Mesenchymal stem cell (in vitro differentiated cells and primary cell): ENCODE results near the gene PTPN12.

Source experiments
- DNase-seq: peaks from one replicate; pipeline ENCODE4 v3.0.0-alpha.2; 2013
- H2AFZ ChIP-seq: one replicate; pipeline ENCODE4 v1.6.1; 2013; ENCODE audit warnings: low read depth, mild to moderate bottlenecking, control low read depth, inconsistent platforms, low read length, moderate library complexity
- H2AK5ac ChIP-seq: 2 replicates; pipeline ENCODE4 v1.6.1; 2013; ENCODE audit warnings: low read length, moderate library complexity, mild to moderate bottlenecking, inconsistent platforms; ENCODE audit not compliant: severe bottlenecking
- H2BK120ac ChIP-seq: one replicate; pipeline ENCODE4 v1.6.1; 2013; ENCODE audit warnings: low read depth, mild to moderate bottlenecking, inconsistent platforms, low read length, moderate library complexity
- H2BK12ac ChIP-seq, 2 experiments: one replicate each; pipeline ENCODE4 v1.6.1; 2013; ENCODE audit warnings: inconsistent platforms in 2 of 2, low read length in 2 of 2, mild to moderate bottlenecking in 2 of 2, moderate library complexity in 2 of 2, control low read depth in 1 of 2
- H2BK15ac ChIP-seq: one replicate; pipeline ENCODE4 v1.6.1; 2013; ENCODE audit warnings: mild to moderate bottlenecking, low read depth, inconsistent platforms; ENCODE audit not compliant: poor library complexity, severe bottlenecking
- H2BK5ac ChIP-seq: 2 replicates; pipeline ENCODE4 v1.6.1; 2013; ENCODE audit warnings: low read depth, mild to moderate bottlenecking, low read length, control low read depth, inconsistent platforms; ENCODE audit not compliant: poor library complexity, severe bottlenecking
- H3K14ac ChIP-seq, 2 experiments: one replicate each; pipeline ENCODE4 v1.6.1; 2013; ENCODE audit warnings: inconsistent platforms in 2 of 2, low read length in 2 of 2, control low read depth in 1 of 2, mild to moderate bottlenecking in 1 of 2, moderate library complexity in 1 of 2
- H3K18ac ChIP-seq, 2 experiments: one replicate each; pipeline ENCODE4 v1.6.1; 2013; ENCODE audit warnings: inconsistent platforms in 2 of 2, low read length in 2 of 2, control low read depth in 1 of 2, low read depth in 1 of 2, mild to moderate bottlenecking in 1 of 2
- H3K23ac ChIP-seq, 2 experiments: one replicate each; pipeline ENCODE4 v1.6.1; 2013; ENCODE audit warnings: inconsistent platforms in 2 of 2, low read length in 2 of 2, mild to moderate bottlenecking in 2 of 2, moderate library complexity in 2 of 2, control low read depth in 1 of 2
- H3K27ac ChIP-seq: 2 replicates; pipeline ENCODE4 v1.5.1; 2013; ENCODE audit warnings: mild to moderate bottlenecking, moderate library complexity, low read length, control low read depth, inconsistent platforms; ENCODE audit not compliant: poor library complexity, severe bottlenecking
- H3K27me3 ChIP-seq, 2 experiments: 2 replicates each; pipeline versions ENCODE4 v1.6.1 to v1.7.0; 2013; ENCODE audit warnings: low read length in 2 of 2, mild to moderate bottlenecking in 2 of 2, moderate library complexity in 2 of 2, control low read depth in 1 of 2, inconsistent platforms in 1 of 2; ENCODE audit not compliant: control insufficient read depth in 1 of 2, insufficient read depth in 1 of 2
- H3K36me3 ChIP-seq, 2 experiments: 2 replicates each; pipeline versions ENCODE4 v1.6.1 to v1.7.0; 2013; ENCODE audit warnings: low read length in 2 of 2, control low read depth in 1 of 2, inconsistent platforms in 1 of 2, low read depth in 1 of 2, mild to moderate bottlenecking in 1 of 2; ENCODE audit not compliant: insufficient read depth in 2 of 2, control insufficient read depth in 1 of 2
- H3K4ac ChIP-seq, 2 experiments: one replicate each; pipeline ENCODE4 v1.6.1; 2013; ENCODE audit warnings: inconsistent platforms in 2 of 2, low read length in 2 of 2, mild to moderate bottlenecking in 2 of 2, moderate library complexity in 2 of 2, control low read depth in 1 of 2, low read depth in 1 of 2
- H3K4me1 ChIP-seq: 2 replicates; pipeline ENCODE4 v1.6.1; 2013; ENCODE audit warnings: low read depth, low read length, control low read depth; ENCODE audit not compliant: control insufficient read depth, insufficient read depth
- H3K4me2 ChIP-seq: 2 replicates; pipeline ENCODE4 v1.6.1; 2013; ENCODE audit warnings: low read length, mild to moderate bottlenecking, inconsistent platforms; ENCODE audit not compliant: poor library complexity, severe bottlenecking
- H3K4me3 ChIP-seq, 2 experiments: 2 replicates each; pipeline versions ENCODE4 v1.5.1 to v1.7.0; 2013; ENCODE audit warnings: low read length in 2 of 2, mild to moderate bottlenecking in 2 of 2, control low read depth in 1 of 2, low read depth in 1 of 2; ENCODE audit not compliant: insufficient read depth in 1 of 2
- H3K79me1 ChIP-seq: replicated peaks from 2 replicates; pipeline ENCODE4 v1.6.1; 2013; ENCODE audit warnings: mild to moderate bottlenecking, control low read depth, low read length, inconsistent platforms; ENCODE audit not compliant: poor library complexity, severe bottlenecking
- H3K9ac ChIP-seq: 2 replicates; pipeline ENCODE4 v1.7.0; 2013; ENCODE audit warnings: mild to moderate bottlenecking, low read length, moderate library complexity
- H3K9me3 ChIP-seq: 2 replicates; pipeline ENCODE4 v1.7.0; 2013; ENCODE audit warnings: mild to moderate bottlenecking, low read length; ENCODE audit not compliant: control insufficient read depth
- H4K8ac ChIP-seq: one replicate; pipeline ENCODE4 v1.6.1; 2013; ENCODE audit warnings: inconsistent platforms, mild to moderate bottlenecking, low read length, moderate library complexity
- H4K91ac ChIP-seq: one replicate; pipeline ENCODE4 v1.6.1; 2013; ENCODE audit warnings: mild to moderate bottlenecking, low read length, inconsistent platforms
- WGBS: methylation state at CpG from one replicate; pipeline ENCODE4 v1.1.7; 2013; ENCODE audit warnings: mixed read lengths; 5-methylcytosine and 5-hydroxymethylcytosine counted together

The PTPN12 gene

DNA sequence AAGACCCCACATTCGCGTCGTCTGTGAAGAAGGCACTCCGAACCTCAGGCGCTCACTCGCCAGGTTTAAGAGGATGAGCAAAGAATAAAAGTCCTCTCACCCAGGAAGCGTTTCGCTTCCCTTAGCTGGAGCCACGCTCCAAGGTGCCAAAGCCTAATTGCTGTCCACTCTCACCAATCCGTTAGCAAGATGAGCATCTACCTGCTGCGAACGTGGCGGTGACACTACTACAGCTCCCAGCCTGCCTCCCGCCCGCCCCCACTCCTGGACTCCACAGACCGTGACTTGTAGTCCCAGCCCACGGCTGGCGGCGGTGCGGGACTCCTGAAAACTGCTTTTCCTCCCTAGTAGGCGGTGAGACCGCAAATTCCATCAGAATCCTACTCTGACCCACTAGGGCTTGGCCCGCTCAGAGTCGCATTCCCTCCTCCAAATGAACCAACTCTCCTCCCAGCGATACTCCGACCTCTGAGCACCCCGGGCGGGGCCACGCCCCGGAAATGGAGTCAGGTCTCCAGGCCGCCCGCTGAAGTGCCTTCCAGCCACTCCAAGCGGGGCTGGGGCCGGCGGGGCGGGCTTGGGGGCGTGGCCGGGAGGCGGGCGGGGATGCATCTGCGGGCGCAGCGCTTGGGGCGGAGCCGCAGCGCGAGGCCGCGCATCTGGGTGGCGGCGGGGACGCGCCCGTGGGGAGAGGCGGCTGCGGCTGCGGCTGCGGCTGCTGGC, 521 bp upstream of the PTPN12 start:
- Histone ChIP-seq H2AFZ (peak overlapping the region; percentile 81), H3K9me3 (no peaks in the 10 kb centered on the region), H3K79me1 (peaks cover 2% of the 10 kb centered on the region), H2AK5ac (no peak overlapping the region), H4K91ac (peak overlapping the region; percentile 93), H4K8ac (peak overlapping the region; percentile 87), H2BK120ac (no peak overlapping the region), H2BK5ac (no peak overlapping the region), H3K4me1 (peaks cover 10% of the 10 kb centered on the region), H3K27me3 (no peaks in the 10 kb centered on the region), H3K9ac (peak overlapping the region; percentile 96), H2BK15ac (peak overlapping the region; percentile 96), H3K4me2 (peak overlapping the region; percentile 52), H2BK12ac (peak overlapping the region; percentile 0 to 33), H3K18ac (peak overlapping the region; percentile 34 to 96), H3K4ac (peak overlapping the region; percentile 14 to 42), H3K4me3 (peak overlapping the region; percentile 87 to 97), H3K23ac (no peak overlapping the region), H3K14ac (peak overlapping the region in 1 of 2 experiments; percentile 5), H3K36me3 (peaks cover 0 to 3% of the 10 kb centered on the region in 2 experiments), H3K27ac (peak overlapping the region; percentile 95)
- peak; percentile 96 for DNase-seq
- 2% methylated on average over 43 of the region's 58 CpGs for WGBS

DNA sequence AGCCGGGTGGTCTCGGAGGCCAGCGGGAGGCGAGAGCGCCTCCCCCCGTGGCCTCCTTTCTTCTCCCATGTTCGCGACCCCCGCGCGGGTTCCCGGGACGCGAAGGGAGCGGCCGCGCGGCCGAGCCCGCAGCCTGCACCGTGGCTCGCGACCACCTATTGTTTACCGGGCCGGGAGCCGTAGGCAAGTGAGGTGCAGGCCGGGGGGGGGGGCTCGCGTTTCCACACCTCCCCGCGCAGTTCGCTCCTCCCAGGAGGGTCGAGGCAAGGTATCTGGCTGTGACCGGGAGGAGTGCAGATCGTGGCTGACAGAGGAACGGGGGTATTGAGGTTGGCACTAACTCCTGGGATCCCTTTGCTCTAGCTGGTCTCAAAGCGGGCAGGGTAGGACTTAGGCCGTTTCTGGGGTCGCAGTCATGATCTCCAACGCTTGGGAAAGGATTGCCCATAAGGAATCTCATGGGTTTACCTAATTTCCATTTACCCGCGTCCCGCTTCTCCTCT, 734 bp downstream of the PTPN12 start:
- Histone ChIP-seq H3K4me3 (peak overlapping the region; percentile 87 to 99), H3K9ac (peak overlapping the region; percentile 99), H2BK15ac (peak overlapping the region; percentile 1), H3K23ac (peak overlapping the region; percentile 22 to 74), H3K4ac (peak overlapping the region; percentile 83 to 98), H3K79me1 (peaks cover 2% of the 10 kb centered on the region), H2AK5ac (peak overlapping the region; percentile 29), H4K8ac (peak overlapping the region; percentile 91), H2BK120ac (peak overlapping the region; percentile 97), H3K27ac (peak overlapping the region; percentile 93), H2AFZ (no peak overlapping the region), H2BK12ac (peak overlapping the region; percentile 51 to 63), H4K91ac (peak overlapping the region; percentile 93), H3K27me3 (no peaks in the 10 kb centered on the region), H3K4me2 (peak overlapping the region; percentile 33), H3K4me1 (peaks cover 10% of the 10 kb centered on the region), H2BK5ac (peak overlapping the region; percentile 57), H3K18ac (peak overlapping the region; percentile 97 to 99), H3K36me3 (peaks cover 0 to 3% of the 10 kb centered on the region in 2 experiments), H3K9me3 (no peaks in the 10 kb centered on the region), H3K14ac (peak overlapping the region in 1 of 2 experiments; percentile 98)
- no peak for DNase-seq
- WGBS = 0% methylated on average over 40 of the region's 43 CpGs

DNA sequence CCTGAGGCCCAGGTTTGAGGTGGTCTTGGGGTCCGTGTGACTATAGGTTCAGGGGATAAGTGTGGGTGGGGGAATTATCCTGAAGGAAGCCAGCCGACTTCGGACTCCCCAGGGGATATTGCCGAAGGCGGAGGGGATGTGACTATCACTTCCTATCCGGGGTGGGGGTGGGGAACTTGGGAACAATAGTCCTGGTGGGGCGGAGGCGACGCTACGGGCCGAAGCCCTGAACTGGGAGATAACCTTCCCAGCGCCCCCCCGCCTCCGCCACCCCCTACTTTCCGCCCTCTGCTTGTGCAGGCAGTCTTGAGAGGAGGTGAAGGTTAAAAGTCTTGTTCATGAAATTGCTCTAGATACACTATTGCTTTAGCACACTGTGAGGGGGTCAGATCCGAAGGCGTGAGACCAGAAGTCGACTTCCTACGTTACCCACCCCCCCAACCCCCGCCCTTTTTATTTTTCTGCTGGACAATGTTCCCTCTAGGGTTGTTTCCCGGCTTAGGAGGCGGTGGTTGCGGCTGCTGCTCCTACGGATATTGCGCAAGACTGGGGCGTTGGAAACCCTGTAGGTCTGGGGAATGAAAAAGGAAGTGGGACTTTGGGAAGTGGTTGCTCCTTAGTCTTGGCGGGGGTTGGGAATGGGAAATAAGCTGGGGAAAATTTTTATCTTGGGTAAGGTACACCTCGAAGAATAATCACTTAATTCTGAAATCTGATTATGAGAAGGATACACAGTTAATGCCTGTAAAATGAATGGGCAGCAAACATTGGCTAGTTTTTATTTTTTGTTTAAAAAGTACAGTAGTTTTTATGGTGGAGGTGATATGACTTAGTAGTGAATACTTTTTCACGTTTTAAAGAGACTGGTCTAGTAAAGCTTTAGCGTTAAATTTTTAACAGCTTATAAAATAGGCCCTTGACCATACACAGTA, 1.5 kb downstream of the PTPN12 start:
- H3K9ac ChIP-seq = peak overlapping the region; percentile 99
- peak overlapping the region; percentile 97 to 99 for H3K18ac ChIP-seq
- peak overlapping the region; percentile 83 to 98 for H3K4ac ChIP-seq
- peak overlapping the region; percentile 93 for H3K27ac ChIP-seq
- H3K14ac ChIP-seq = peak overlapping the region in 1 of 2 experiments; percentile 98
- peaks cover 2% of the 10 kb centered on the region for H3K79me1 ChIP-seq
- H2BK12ac ChIP-seq = peak overlapping the region in 1 of 2 experiments; percentile 63
- WGBS = 0% methylated on average over 18 of the region's 30 CpGs
- H4K91ac ChIP-seq = peak overlapping the region; percentile 93
- H2AFZ ChIP-seq = no peak overlapping the region
- peak overlapping the region; percentile 29 for H2AK5ac ChIP-seq
- peak; percentile 97 for DNase-seq
- H2BK15ac ChIP-seq = peak overlapping the region; percentile 93
- peak overlapping the region; percentile 0 for H2BK5ac ChIP-seq
- no peaks in the 10 kb centered on the region for H3K27me3 ChIP-seq
- peak overlapping the region; percentile 91 for H4K8ac ChIP-seq
- peak overlapping the region; percentile 33 for H3K4me2 ChIP-seq
- H3K23ac ChIP-seq = no peak overlapping the region
- peak overlapping the region; percentile 87 to 99 for H3K4me3 ChIP-seq
- H3K9me3 ChIP-seq = no peaks in the 10 kb centered on the region
- peaks cover 10% of the 10 kb centered on the region for H3K4me1 ChIP-seq
- peak overlapping the region; percentile 97 for H2BK120ac ChIP-seq
- peaks cover 0 to 3% of the 10 kb centered on the region in 2 experiments for H3K36me3 ChIP-seq
